A549 (cell line): ENCODE measurements around the gene LILRA6. TPM values are rescaled to one million over a fixed set of nuclear protein-coding genes. Genes with fewer than 3 reads are reported as not detected.
A peak's percentile ranks its signal among the peaks of the same experiment; 100 is the strongest.
"Not testable (repeated sequence)": the region's sequence is repeated elsewhere in the genome, so short reads cannot be mapped to it uniquely, and the experiment has no call there.

Source experiments
- ATAC-seq, 2 experiments: fragments of 200-7000 bp in 1 of 2; fragments of >200 bp in 1 of 2; cut with Nextera tagmentation in 1 of 2; cut with Tn5 transposase in 1 of 2; 3 replicates each; pipeline versions ENCODE4 v1.8.0 to v1.9.1; 2018 to 2020; ENCODE audit warnings: mild to moderate bottlenecking in 1 of 2, moderate library complexity in 1 of 2
- CTCF ChIA-PET: fragments of 300-600 bp; sonication (Branson Sonifier 250); formaldehyde crosslinking; extraction: SDS; loops from one replicate; lab custom pipeline; 2021; ENCODE audit warnings: antibody characterized with exemption, inconsistent platforms; lab: Yijun Ruan, JAX
- POLR2A ChIA-PET: fragments of 350-600 bp; formaldehyde crosslinking; extraction: SDS; loops from one replicate; lab custom pipeline; 2021; ENCODE audit warnings: antibody characterized with exemption, inconsistent platforms; lab: Yijun Ruan, JAX
- DNase-seq, 2 experiments: peaks; one replicate each; pipeline versions ENCODE4 v3.0.0 to v3.0.0-alpha.2; 2011 to 2016; ENCODE audit warnings: low read depth in 1 of 2, low spot score in 1 of 2
- FAIRE-seq: peaks from 2 replicates; lab custom pipeline; 2011; peaks lifted over from hg19 to GRCh38; lab: Jason Lieb, UNC
- H3K27ac ChIP-seq, 2 experiments: fragments of >200 bp; sonication (Bioruptor Twin); formaldehyde crosslinking; 3 replicates each; pipeline ENCODE4 v1.5.1; 2016 to 2017
- H3K4me1 ChIP-seq: fragments of >200 bp; sonication (Bioruptor Twin); formaldehyde crosslinking; 3 replicates; pipeline ENCODE4 v1.6.1; 2016
- H3K4me2 ChIP-seq: fragments of >200 bp; sonication (Bioruptor Twin); formaldehyde crosslinking; 3 replicates; pipeline ENCODE4 v1.6.1; 2016
- H3K4me3 ChIP-seq: fragments of >200 bp; sonication (Bioruptor Twin); formaldehyde crosslinking; 3 replicates; pipeline ENCODE4 v1.5.1; 2016
- H3K9me3 ChIP-seq: fragments of >200 bp; sonication (Bioruptor Twin); formaldehyde crosslinking; 3 replicates; pipeline ENCODE4 v1.6.1; 2016
- CTCF ChIP-seq: fragments of >200 bp; sonication (Bioruptor Twin); formaldehyde crosslinking; IDR thresholded peaks from 3 replicates; pipeline ENCODE4 v1.5.1; 2016
- EHMT2 ChIP-seq: fragments of 200-600 bp; sonication (generic); IDR thresholded peaks from 2 replicates; pipeline ENCODE4 v1.6.1; 2016; ENCODE audit warnings: antibody characterized with exemption, low read depth, mild to moderate bottlenecking, moderate library complexity
- ESRRA ChIP-seq: fragments of 150-350 bp; IDR thresholded peaks from 2 replicates; pipeline ENCODE4 v1.6.1; 2014; ENCODE audit warnings: mild to moderate bottlenecking, low read length, borderline replicate concordance
- FOSL2 ChIP-seq, 2 experiments: fragments of 450-650 bp in 1 of 2; fragments of >200 bp in 1 of 2; sonication (Bioruptor Twin) in 1 of 2; formaldehyde crosslinking; IDR thresholded peaks; 2 replicates each; pipeline versions ENCODE4 v1.5.0 to v1.6.1; 2016 to 2020; ENCODE audit warnings: mild to moderate bottlenecking in 1 of 2, moderate library complexity in 1 of 2
- HDAC2 ChIP-seq: fragments of 200-600 bp; sonication (generic); IDR thresholded peaks from 2 replicates; pipeline ENCODE4 v1.6.1; 2016
- JUN ChIP-seq, 2 experiments: fragments of >200 bp; sonication (Bioruptor Twin); formaldehyde crosslinking; IDR thresholded peaks; 2 replicates in 1 of 2; 3 replicates in 1 of 2; pipeline ENCODE4 v1.6.1; 2016 to 2017
- NPAS2 ChIP-seq: fragments of 250-450 bp; sonication (Bioruptor Pico); IDR thresholded peaks from 2 replicates; pipeline ENCODE4 v1.8.0; 2022; ENCODE audit warnings: mild to moderate bottlenecking, moderate library complexity, borderline replicate concordance
- PBX3 ChIP-seq: IDR thresholded peaks from 2 replicates; pipeline ENCODE4 v1.6.1; 2012
- RAD21 ChIP-seq, 2 experiments: fragments of >200 bp in 1 of 2; sonication (Bioruptor Twin) in 1 of 2; formaldehyde crosslinking in 1 of 2; IDR thresholded peaks in 1 of 2; conservative IDR thresholded peaks in 1 of 2; 2 replicates in 1 of 2; 3 replicates in 1 of 2; pipeline ENCODE4 v1.6.1; 2012 to 2018; ENCODE audit warnings: inconsistent platforms in 1 of 2
- RARB ChIP-seq: fragments of 250-450 bp; sonication (Bioruptor Pico); IDR thresholded peaks from 2 replicates; pipeline ENCODE4 v1.8.0; 2021; ENCODE audit warnings: mild to moderate bottlenecking, moderate library complexity
- RCOR1 ChIP-seq: fragments of 150-350 bp; IDR thresholded peaks from 2 replicates; pipeline ENCODE4 v1.6.1; 2014; ENCODE audit warnings: antibody characterized with exemption, low read length, low read depth
- SREBF2 ChIP-seq: fragments of 450-650 bp; IDR thresholded peaks from 2 replicates; pipeline ENCODE4 v1.6.1; 2014; ENCODE audit warnings: mild to moderate bottlenecking, moderate library complexity
- USF2 ChIP-seq: fragments of 450-650 bp; IDR thresholded peaks from 2 replicates; pipeline ENCODE4 v1.6.1; 2014; ENCODE audit warnings: antibody characterized with exemption
- ZC3H11A ChIP-seq: fragments of 450-650 bp; IDR thresholded peaks from 2 replicates; pipeline ENCODE4 v1.6.1; 2014; ENCODE audit warnings: antibody characterized with exemption, mild to moderate bottlenecking
- WGBS: methylation state at CpG from one replicate; pipeline ENCODE4 v1.1.6; 2017; ENCODE audit errors: missing lambda C conversion rate; 5-methylcytosine and 5-hydroxymethylcytosine counted together
- polyA plus RNA-seq, 4 experiments: library from polyadenylated mRNA; depleted of rRNA in 3 of 4; stranded (reverse); fragments of >200 nt; fragmentation: RNase III in 1 of 4; extraction: RNeasy Plus Mini Kit Qiagen cat#74134 plus additional on column Dnase treatment in 1 of 4; gene quantifications; 2 replicates in 3 of 4; 3 replicates in 1 of 4; pipeline ENCODE4 v1.2.3, GENCODE V29; 2011 to 2017

Gene LILRA6
- polyA plus RNA-seq, 2 of the 4 experiments (the other 2 are of a cell fraction): not detected

GRCh38 chr19:54245936-54246335, 3.3 kb upstream of the LILRA6 start:
- no peak overlapping the region for H3K4me3 ChIP-seq
- no peak overlapping the region for H3K27ac ChIP-seq
- 31% methylated on average over 3 of the region's 3 CpGs for WGBS
- H3K4me1 ChIP-seq: no peaks in the 10 kb centered on the region
- no peaks in the 10 kb centered on the region for H3K9me3 ChIP-seq
- POLR2A ChIA-PET: no interaction called here
- no peak overlapping the region for H3K4me2 ChIP-seq
- TF ChIP-seq RAD21 (conservative IDR thresholded peaks at IDR 0.05 in 1 of 2, IDR thresholded peaks at IDR 0.05 in 1 of 2): no peak
- no peak for TF ChIP-seq RARB
- TF ChIP-seq NPAS2 (CRISPR knock-in tag): no peak
- no peak for TF ChIP-seq SREBF2
- no peak for TF ChIP-seq RCOR1
- no peak for TF ChIP-seq ESRRA
- TF ChIP-seq JUN (IDR thresholded peaks at IDR 0.05): no peak
- no peak for TF ChIP-seq USF2
- no peak for TF ChIP-seq PBX3
- TF ChIP-seq FOSL2 (IDR thresholded peaks at IDR 0.05): no peak
- no peak for TF ChIP-seq FOSL2 (CRISPR knock-in tag; IDR thresholded peaks at IDR 0.05)
- TF ChIP-seq HDAC2: no peak
- TF ChIP-seq EHMT2: no peak
- no peak for TF ChIP-seq CTCF
- TF ChIP-seq ZC3H11A: no peak
- no peak for ATAC-seq
- DNase-seq: no peak
- CTCF ChIA-PET: interaction anchor here (0.6 kb wide), 1 partner anchor 318 kb away, joined by 3 read pairs; no protein-coding TSS in a partner anchor
- no peak for FAIRE-seq

GRCh38 chr19:54243809-54244208, 1.2 kb upstream of the LILRA6 start:
- POLR2A ChIA-PET, H3K4me2 ChIP-seq, DNase-seq, FAIRE-seq, ATAC-seq, H3K9me3 ChIP-seq, H3K4me1 ChIP-seq, H3K27ac ChIP-seq, H3K4me3 ChIP-seq: not testable (repeated sequence)
- 27% methylated on average over 7 of the region's 8 CpGs for WGBS
- CTCF ChIA-PET: interaction anchor here (1.4 to 3.1 kb wide), 2 partner anchors 13 to 14 kb away, joined by 3 to 8 read pairs; no protein-coding TSS in a partner anchor

GRCh38 chr19:54242234-54242633, 356 bp downstream of the LILRA6 start:
- H3K9me3 ChIP-seq, POLR2A ChIA-PET, H3K4me2 ChIP-seq, H3K4me3 ChIP-seq, DNase-seq, FAIRE-seq, H3K27ac ChIP-seq, H3K4me1 ChIP-seq: not testable (repeated sequence)
- ATAC-seq: peak in 1 of 2 experiments; percentile 6; a peak in 2 of 6 replicates
- 36% methylated on average over 3 of the region's 4 CpGs for WGBS
- CTCF ChIA-PET: interaction anchor here (1.0 to 3.1 kb wide), 2 partner anchors 10 to 12 kb away, joined by 4 to 8 read pairs; no protein-coding TSS in a partner anchor

GRCh38 chr19:54240372-54241336, 1.9 kb downstream of the LILRA6 start:
- DNase-seq, CTCF ChIA-PET, H3K4me2 ChIP-seq, H3K27ac ChIP-seq, FAIRE-seq, POLR2A ChIA-PET, H3K4me1 ChIP-seq, H3K4me3 ChIP-seq, H3K9me3 ChIP-seq: not testable (repeated sequence)
- peak; percentile 4 to 21; a peak in 4 of 6 replicates for ATAC-seq
- 34% methylated on average over 15 of the region's 22 CpGs for WGBS

GRCh38 chr19:54239491-54240371, 2.9 kb downstream of the LILRA6 start:
- not testable (repeated sequence) for FAIRE-seq
- CTCF ChIA-PET: interaction anchor here (1.0 to 1.3 kb wide), 2 partner anchors 26 to 71 kb away, joined by 3 to 4 read pairs; no protein-coding TSS in a partner anchor

More at GRCh38 chr19:54239491-54240371, 2.9 kb downstream of the LILRA6 start:
- WGBS: 39% methylated on average over 12 of the region's 21 CpGs
- H3K27ac ChIP-seq, H3K4me2 ChIP-seq, POLR2A ChIA-PET, DNase-seq, H3K9me3 ChIP-seq, H3K4me3 ChIP-seq, H3K4me1 ChIP-seq: not testable (repeated sequence)
- ATAC-seq: peak; percentile 33 to 50; a peak in 5 of 6 replicates
